IPS-15b (cell line): ENCODE results near the gene JPH2.

Experiments used
- H3K27me3 ChIP-seq: one replicate; pipeline ENCODE4 v1.6.1; 2013; ENCODE audit warnings: low read length; ENCODE audit not compliant: control insufficient read depth, insufficient read depth
- H3K36me3 ChIP-seq: one replicate; pipeline ENCODE4 v1.6.1; 2013; ENCODE audit warnings: low read length; ENCODE audit not compliant: control insufficient read depth, insufficient read depth
- H3K4me1 ChIP-seq: one replicate; pipeline ENCODE4 v1.6.1; 2013; ENCODE audit warnings: mild to moderate bottlenecking, low read length; ENCODE audit not compliant: control insufficient read depth, insufficient read depth
- H3K4me3 ChIP-seq: one replicate; pipeline ENCODE4 v1.5.1; 2013; ENCODE audit warnings: low read depth, low read length
- H3K9ac ChIP-seq: one replicate; pipeline ENCODE4 v1.6.1; 2013; ENCODE audit warnings: low read depth, mild to moderate bottlenecking, low read length
- H3K9me3 ChIP-seq: one replicate; pipeline ENCODE4 v1.6.1; 2013; ENCODE audit warnings: mild to moderate bottlenecking, low read length; ENCODE audit not compliant: control insufficient read depth, insufficient read depth

Gene JPH2

GRCh38 chr20:44170816-44171410 lies 16.1 kb downstream of the JPH2 start:
- Histone ChIP-seq H3K4me3 (no peak overlapping the region), H3K4me1 (no peaks in the 10 kb centered on the region), H3K27me3 (no peaks in the 10 kb centered on the region), H3K9me3 (no peaks in the 10 kb centered on the region), H3K36me3 (no peaks in the 10 kb centered on the region), H3K9ac (no peak overlapping the region)

GRCh38 chr20:44167736-44168135 lies 19.3 kb downstream of the JPH2 start:
- Histone ChIP-seq H3K4me3 (no peak overlapping the region), H3K27me3 (no peaks in the 10 kb centered on the region), H3K9me3 (no peaks in the 10 kb centered on the region), H3K4me1 (no peaks in the 10 kb centered on the region), H3K9ac (no peak overlapping the region), H3K36me3 (no peaks in the 10 kb centered on the region)

GRCh38 chr20:44166477-44166876 lies 20.5 kb downstream of the JPH2 start:
- Histone ChIP-seq H3K9me3 (no peaks in the 10 kb centered on the region), H3K36me3 (no peaks in the 10 kb centered on the region), H3K27me3 (no peaks in the 10 kb centered on the region), H3K4me3 (no peak overlapping the region), H3K4me1 (no peaks in the 10 kb centered on the region), H3K9ac (no peak overlapping the region)

GRCh38 chr20:44166008-44166407 lies 21.0 kb downstream of the JPH2 start:
- H3K36me3 ChIP-seq, result no peaks in the 10 kb centered on the region
- H3K4me3 ChIP-seq, result no peak overlapping the region
- H3K9ac ChIP-seq, result no peak overlapping the region
- H3K27me3 ChIP-seq, result no peaks in the 10 kb centered on the region
- no peaks in the 10 kb centered on the region for H3K9me3 ChIP-seq
- no peaks in the 10 kb centered on the region for H3K4me1 ChIP-seq

GRCh38 chr20:44160133-44160532 lies 26.9 kb downstream of the JPH2 start:
- Histone ChIP-seq H3K36me3 (no peaks in the 10 kb centered on the region), H3K9me3 (no peaks in the 10 kb centered on the region), H3K4me1 (no peaks in the 10 kb centered on the region), H3K4me3 (no peak overlapping the region), H3K27me3 (no peaks in the 10 kb centered on the region), H3K9ac (no peak overlapping the region)

GRCh38 chr20:44159711-44160110 lies 27.3 kb downstream of the JPH2 start:
- H3K9ac ChIP-seq, result no peak overlapping the region
- no peak overlapping the region for H3K4me3 ChIP-seq
- H3K36me3 ChIP-seq, result no peaks in the 10 kb centered on the region
- H3K27me3 ChIP-seq, result no peaks in the 10 kb centered on the region
- H3K4me1 ChIP-seq, result no peaks in the 10 kb centered on the region
- H3K9me3 ChIP-seq, result no peaks in the 10 kb centered on the region

GRCh38 chr20:44159125-44159524 lies 27.9 kb downstream of the JPH2 start:
- H3K36me3 ChIP-seq, result no peaks in the 10 kb centered on the region
- no peak overlapping the region for H3K4me3 ChIP-seq
- no peaks in the 10 kb centered on the region for H3K4me1 ChIP-seq
- no peaks in the 10 kb centered on the region for H3K9me3 ChIP-seq
- no peak overlapping the region for H3K9ac ChIP-seq
- H3K27me3 ChIP-seq, result no peaks in the 10 kb centered on the region

- Histone ChIP-seq H3K9me3 (no peaks in the 10 kb centered on the region), H3K9ac (no peak overlapping the region), H3K36me3 (no peaks in the 10 kb centered on the region), H3K27me3 (no peaks in the 10 kb centered on the region), H3K4me1 (no peaks in the 10 kb centered on the region), H3K4me3 (no peak overlapping the region)
Observed at GRCh38 chr20:44157061-44157460, 29.9 kb downstream of the JPH2 start.

GRCh38 chr20:44154521-44155001 lies 32.4 kb downstream of the JPH2 start:
- no peaks in the 10 kb centered on the region for H3K9me3 ChIP-seq
- H3K4me1 ChIP-seq, result no peaks in the 10 kb centered on the region
- no peak overlapping the region for H3K4me3 ChIP-seq
- no peak overlapping the region for H3K9ac ChIP-seq
- no peaks in the 10 kb centered on the region for H3K27me3 ChIP-seq
- no peaks in the 10 kb centered on the region for H3K36me3 ChIP-seq

GRCh38 chr20:44153636-44154043 lies 33.3 kb downstream of the JPH2 start:
- Histone ChIP-seq H3K4me3 (no peak overlapping the region), H3K36me3 (no peaks in the 10 kb centered on the region), H3K4me1 (no peaks in the 10 kb centered on the region), H3K9ac (no peak overlapping the region), H3K9me3 (no peaks in the 10 kb centered on the region), H3K27me3 (no peaks in the 10 kb centered on the region)

- no peaks in the 10 kb centered on the region for H3K27me3 ChIP-seq
- no peaks in the 10 kb centered on the region for H3K9me3 ChIP-seq
- H3K36me3 ChIP-seq, result no peaks in the 10 kb centered on the region
- no peaks in the 10 kb centered on the region for H3K4me1 ChIP-seq
- no peak overlapping the region for H3K4me3 ChIP-seq
- no peak overlapping the region for H3K9ac ChIP-seq
Observed at GRCh38 chr20:44151621-44152416, 35.2 kb downstream of the JPH2 start.

- H3K27me3 ChIP-seq, result no peaks in the 10 kb centered on the region
- H3K9me3 ChIP-seq, result no peaks in the 10 kb centered on the region
Observed at GRCh38 chr20:44146272-44146671, 40.7 kb downstream of the JPH2 start.

More at GRCh38 chr20:44146272-44146671, 40.7 kb downstream of the JPH2 start:
- Histone ChIP-seq H3K4me3 (no peak overlapping the region), H3K36me3 (no peaks in the 10 kb centered on the region), H3K9ac (no peak overlapping the region), H3K4me1 (no peaks in the 10 kb centered on the region)
